Endothelial cell of umbilical vein (primary cell): ENCODE measurements around the gene KIF1C. TPM values are rescaled to one million over a fixed set of nuclear protein-coding genes. Genes with fewer than 3 reads are reported as not detected.

Source experiments
- BruUV-seq: library from RNA; stranded (reverse); fragments of 400-500 nt; replicated peaks from 2 replicates; lab custom pipeline; 2021; lab: Mats Ljungman, UMichigan
- CTCF ChIA-PET: fragments of 300-600, 350-600 bp; sonication (Branson Sonifier 250); formaldehyde crosslinking; loops from one replicate; lab custom pipeline; 2021; ENCODE audit warnings: antibody characterized with exemption, inconsistent platforms; lab: Charles Lee
- POLR2A ChIA-PET: fragments of 300-600, 350-600 bp; sonication (Branson Sonifier 250); formaldehyde crosslinking; loops from one replicate; lab custom pipeline; 2021; ENCODE audit warnings: antibody characterized with exemption, inconsistent platforms; lab: Charles Lee
- DNase-seq: peaks from one replicate; pipeline ENCODE4 v3.0.0-alpha.2; 2011; ENCODE audit warnings: low read depth, low spot score
- FAIRE-seq: peaks from 2 replicates; lab custom pipeline; 2011; peaks lifted over from hg19 to GRCh38; lab: Jason Lieb, UNC
- H2AFZ ChIP-seq: 2 replicates; pipeline ENCODE4 v1.6.0; 2012; ENCODE audit warnings: low read depth, low read length, control low read depth, inconsistent platforms
- H3K27ac ChIP-seq: 2 replicates; pipeline ENCODE4 v1.5.1; 2011; ENCODE audit warnings: low read depth, mild to moderate bottlenecking, control low read depth, low read length, moderate library complexity; ENCODE audit not compliant: insufficient read depth
- H3K27me3 ChIP-seq, 2 experiments: 2 replicates each; pipeline versions ENCODE4 v1.6.0 to v1.6.1; 2011; ENCODE audit warnings: low read length in 2 of 2, mixed read lengths in 1 of 2; ENCODE audit not compliant: control insufficient read depth in 2 of 2, insufficient read depth in 2 of 2
- H3K36me3 ChIP-seq, 2 experiments: 2 replicates in 1 of 2; 3 replicates in 1 of 2; pipeline ENCODE4 v1.5.1; 2011; ENCODE audit warnings: low read length in 2 of 2, mild to moderate bottlenecking in 1 of 2, moderate library complexity in 1 of 2; ENCODE audit not compliant: control insufficient read depth in 2 of 2, insufficient read depth in 2 of 2; ENCODE audit errors: extremely low read depth in 1 of 2
- H3K4me1 ChIP-seq: 3 replicates; pipeline ENCODE4 v1.5.1; 2011; ENCODE audit warnings: mild to moderate bottlenecking, low read length; ENCODE audit not compliant: control insufficient read depth, insufficient read depth; ENCODE audit errors: extremely low read depth
- H3K4me2 ChIP-seq: 2 replicates; pipeline ENCODE4 v1.6.1; 2011; ENCODE audit warnings: low read length, control low read depth, mixed read lengths; ENCODE audit not compliant: insufficient read depth
- H3K4me3 ChIP-seq, 3 experiments: fragments of 200-600 bp in 1 of 3; sonication (generic), shearing (Covaris generic) in 1 of 3; replicated peaks in 1 of 3; 2 replicates each; pipeline ENCODE4 v1.5.1; 2011 to 2016; ENCODE audit warnings: control low read depth in 3 of 3, low read length in 3 of 3, mild to moderate bottlenecking in 2 of 3, inconsistent platforms in 1 of 3, low read depth in 1 of 3, moderate library complexity in 1 of 3; ENCODE audit not compliant: insufficient read depth in 1 of 3
- H3K79me2 ChIP-seq: 2 replicates; pipeline ENCODE4 v1.6.0; 2012; ENCODE audit warnings: low read length, inconsistent platforms; ENCODE audit not compliant: control insufficient read depth, insufficient read depth
- H3K9ac ChIP-seq: replicated peaks from 2 replicates; pipeline ENCODE3; 2011; ENCODE audit warnings: low read length, control low read depth; ENCODE audit not compliant: insufficient read depth; ENCODE audit errors: extremely low read depth
- H3K9me1 ChIP-seq: replicated peaks from 3 replicates; pipeline ENCODE4 v1.6.0; 2011; ENCODE audit warnings: mild to moderate bottlenecking, low read length; ENCODE audit not compliant: control insufficient read depth, insufficient read depth; ENCODE audit errors: extremely low read depth
- H3K9me3 ChIP-seq: replicated peaks from 2 replicates; pipeline ENCODE4 v1.5.1; 2012; ENCODE audit warnings: low read length, inconsistent platforms; ENCODE audit not compliant: control insufficient read depth, insufficient read depth
- H4K20me1 ChIP-seq: replicated peaks from 2 replicates; pipeline ENCODE3; 2011; ENCODE audit warnings: mild to moderate bottlenecking, low read length; ENCODE audit not compliant: control insufficient read depth, insufficient read depth; ENCODE audit errors: extremely low read depth
- CTCF ChIP-seq, 2 donors: IDR thresholded peaks; 1 replicate in 1 of 2; 2 replicates in 1 of 2; pipeline ENCODE4 v1.5.1; 2011; ENCODE audit warnings: low read length in 2 of 2, mild to moderate bottlenecking in 2 of 2, moderate library complexity in 2 of 2, control low read depth in 1 of 2, inconsistent platforms in 1 of 2, low read depth in 1 of 2; ENCODE audit not compliant: insufficient read depth in 1 of 2; ENCODE audit errors: extremely low read depth in 1 of 2
- EZH2 ChIP-seq: IDR thresholded peaks from 2 replicates; pipeline ENCODE4 v1.6.1; 2012; ENCODE audit warnings: borderline replicate concordance, low read depth, mild to moderate bottlenecking, moderate library complexity, low read length, inconsistent platforms; ENCODE audit not compliant: severe bottlenecking
- FOS ChIP-seq: IDR thresholded peaks from 2 replicates; pipeline ENCODE4 v1.6.1; 2011; ENCODE audit warnings: mild to moderate bottlenecking, low read length, moderate library complexity, borderline replicate concordance; ENCODE audit not compliant: insufficient read depth
- GATA2 ChIP-seq: IDR thresholded peaks from 2 replicates; pipeline ENCODE4 v1.7.0; 2011; ENCODE audit warnings: low read depth, mild to moderate bottlenecking, moderate library complexity, mixed read lengths, low read length; ENCODE audit not compliant: insufficient read length, insufficient read depth
- JUN ChIP-seq: IDR thresholded peaks from 2 replicates; pipeline ENCODE4 v1.6.1; 2011; ENCODE audit warnings: borderline replicate concordance, low read depth; ENCODE audit not compliant: insufficient read length, insufficient read depth
- MAX ChIP-seq: IDR thresholded peaks from 2 replicates; pipeline ENCODE4 v1.6.1; 2011; ENCODE audit not compliant: insufficient read depth, insufficient read length
- MYC ChIP-seq: IDR thresholded peaks from one replicate; pipeline ENCODE4 v1.6.1; 2011; ENCODE audit warnings: mild to moderate bottlenecking, low read depth, low read length
- POLR2A ChIP-seq: IDR thresholded peaks from 2 replicates; pipeline ENCODE4 v1.6.1; 2012; ENCODE audit warnings: low read depth, mild to moderate bottlenecking, control low read depth, low read length
- POLR2AphosphoS5 ChIP-seq: IDR thresholded peaks from 2 replicates; pipeline ENCODE4 v1.6.1; 2012; ENCODE audit warnings: low read depth, mild to moderate bottlenecking, control low read depth, low read length, moderate library complexity; ENCODE audit not compliant: insufficient read depth
- dilution Hi-C: fragments of 300-500 bp; cut with MboI; formaldehyde crosslinking; loops from one replicate; pipeline ENCODE4 v1.15.0; 2019; ENCODE audit warnings: low sequenced_read_pairs; ENCODE audit not compliant: extremely low pct_ligation_motif_present
- intact Hi-C: fragments of 100-400 bp; cut with micrococcal nuclease; formaldehyde crosslinking; loops from one replicate; pipeline ENCODE4 v1.10.0; 2022
- polyA plus RNA-seq, 4 experiments: library from polyadenylated mRNA; depleted of rRNA in 3 of 4; stranded (reverse) in 3 of 4; unstranded in 1 of 4; fragments of >200 nt; gene quantifications; 2 replicates each; pipeline versions ENCODE4 v1.2.1 to v1.2.3, GENCODE V29; 2011 to 2012; ENCODE audit warnings: missing spikeins in 1 of 4
- total RNA-seq: library from RNA; stranded (reverse); gene quantifications from 2 replicates; pipeline ENCODE4 v1.2.3, GENCODE V29; 2021

KIF1C gene
- total and polyA plus RNA-seq, 2 donors (not counting 3 experiments of a cell fraction or from before 2014, with no cell fraction given), result 33.6 to 171 TPM

- Histone ChIP-seq H3K4me3 (no peak overlapping the region), H3K36me3 (peaks cover 17 to 46% of the 10 kb centered on the region in 2 experiments), H3K9me3 (no peaks in the 10 kb centered on the region), H2AFZ (no peak overlapping the region), H3K79me2 (peaks cover 4% of the 10 kb centered on the region), H3K4me1 (peaks cover 16% of the 10 kb centered on the region), H3K27ac (no peak overlapping the region), H4K20me1 (no peaks in the 10 kb centered on the region), H3K9me1 (no peaks in the 10 kb centered on the region), H3K9ac (no peak overlapping the region), H3K4me2 (no peak overlapping the region), H3K27me3 (no peaks in the 10 kb centered on the region)
- ChIA-PET CTCF (no interaction called here), POLR2A (no interaction called here)
- intact Hi-C loops, result no loop called here
- dilution Hi-C loops, result no loop called here
- BruUV-seq, result no TSS peak
- FAIRE-seq (no peak), DNase-seq (no peak)
- no peak for TF ChIP-seq POLR2AphosphoS5
- TF ChIP-seq CTCF (IDR thresholded peaks at IDR 0.05; ENCODE audit: extremely low read depth in 1 of 2, insufficient read depth in 1 of 2, low read depth in 1 of 2, low read length in 2 of 2), result no peak
- TF ChIP-seq FOS, result no peak
- no peak for TF ChIP-seq POLR2A
- no peak for TF ChIP-seq GATA2
- TF ChIP-seq MYC, result no peak
- TF ChIP-seq JUN, result no peak
- no peak for TF ChIP-seq MAX
- no peak for TF ChIP-seq EZH2
These were observed 25.0 kb upstream of the KIF1C start for GRCh38 chr17:4972752-4973151.
